ENCODE data around the gene CRISP3. TPM values are rescaled to one million over a fixed set of nuclear protein-coding genes. Genes with fewer than 3 reads are reported as not detected.

Gene CRISP3
- total and polyA plus RNA-seq, 2 of the 8 experiments (the other 6 are each of a cell fraction or from before 2014, with no cell fraction given) = not detected

DNA sequence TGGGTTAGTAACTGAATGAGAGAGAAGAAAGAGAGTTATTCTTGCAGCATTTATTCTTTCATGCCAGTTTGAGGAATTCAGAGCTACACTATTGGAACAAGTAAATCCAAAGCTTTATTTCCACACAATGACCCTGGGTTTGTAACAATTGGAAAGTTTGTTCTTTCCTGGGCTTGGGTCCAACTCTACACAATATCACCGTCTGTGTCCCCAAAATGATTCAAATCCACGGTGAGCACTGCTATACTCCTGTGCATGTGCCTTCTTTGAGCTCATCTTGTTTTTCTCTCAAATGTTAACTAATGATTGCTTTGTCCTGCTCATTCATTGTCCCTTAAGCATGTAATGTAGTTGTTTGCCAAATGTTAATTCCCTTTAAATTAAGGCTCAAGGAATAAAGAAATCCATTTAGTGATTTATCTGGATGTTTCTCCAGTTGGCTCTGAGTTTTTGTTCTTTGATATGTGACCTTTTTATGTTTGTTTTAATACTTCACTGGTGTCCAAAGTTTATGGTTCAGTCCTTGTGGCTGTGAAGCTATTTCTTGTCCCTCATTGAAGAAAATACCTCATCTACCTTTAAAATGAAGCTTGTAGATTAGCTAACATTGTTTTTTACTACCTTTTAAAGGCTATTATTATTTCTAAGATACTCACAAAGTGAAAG, 20.5 kb upstream of the CRISP3 start (continued):
- no peak for TF ChIP-seq EZH2 (IDR thresholded peaks at IDR 0.05; ENCODE audit: low read depth, low read length, severe bottlenecking)
- no peak for TF ChIP-seq SIN3A (conservative IDR thresholded peaks at IDR 0.05 in 1 of 2, IDR thresholded peaks at IDR 0.05 in 1 of 2; ENCODE audit: low read depth in 1 of 2, low read length in 2 of 2)
- no peak for TF ChIP-seq JUND (IDR thresholded peaks at IDR 0.05; ENCODE audit: low read length)

Data from H1 (cell line).